GM12875 (cell line): ENCODE measurements around the gene LRP8.
"Not testable (repeated sequence)": the region's sequence is repeated elsewhere in the genome, so short reads cannot be mapped to it uniquely, and the experiment has no call there.

ENCODE experiments used
- H3K4me3 ChIP-seq: one replicate; pipeline ENCODE4 v1.5.1; 2011; ENCODE audit warnings: low read depth, low read length, control low read depth
- CTCF ChIP-seq: IDR thresholded peaks from 2 replicates; pipeline ENCODE4 v1.5.1; 2011; ENCODE audit warnings: low read depth, mild to moderate bottlenecking, control low read depth, inconsistent platforms, low read length, moderate library complexity, borderline replicate concordance; ENCODE audit not compliant: insufficient read depth

Gene LRP8

GRCh38 chr1:53288790-53289429 is 39.0 kb downstream of the LRP8 start:
- H3K4me3 ChIP-seq, result no peak overlapping the region
- no peak for TF ChIP-seq CTCF

GRCh38 chr1:53288002-53288789 is 39.7 kb downstream of the LRP8 start:
- no peak overlapping the region for H3K4me3 ChIP-seq
- TF ChIP-seq CTCF, result no peak

GRCh38 chr1:53286955-53287354 is 40.9 kb downstream of the LRP8 start:
- no peak overlapping the region for H3K4me3 ChIP-seq
- TF ChIP-seq CTCF, result no peak

GRCh38 chr1:53285969-53286760 is 41.7 kb downstream of the LRP8 start:
- no peak overlapping the region for H3K4me3 ChIP-seq
- TF ChIP-seq CTCF, result no peak

- no peak overlapping the region for H3K4me3 ChIP-seq
- TF ChIP-seq CTCF, result no peak
Observed at GRCh38 chr1:53285546-53285945, 42.3 kb downstream of the LRP8 start.

GRCh38 chr1:53284224-53285020 is 43.4 kb downstream of the LRP8 start:
- TF ChIP-seq CTCF, result no peak
- no peak overlapping the region for H3K4me3 ChIP-seq

- not testable (repeated sequence) for H3K4me3 ChIP-seq
Observed at GRCh38 chr1:53283156-53283555, 44.7 kb downstream of the LRP8 start.
